WTC11 (cell line): ENCODE results near the gene GNA12. TPM values are rescaled to one million over a fixed set of nuclear protein-coding genes. Genes with fewer than 3 reads are reported as not detected.

ENCODE experiments used
- ATAC-seq: fragments of 200-7000 bp; cut with Tn5 transposase; 2 replicates; pipeline ENCODE4 v1.10.0; 2021; ENCODE audit warnings: mild to moderate bottlenecking, moderate library complexity
- CTCF ChIA-PET: fragments of 300-600 bp; sonication (Branson Sonifier 250); formaldehyde crosslinking; loops from one replicate; lab custom pipeline; 2021; ENCODE audit warnings: antibody characterized with exemption; lab: Charles Lee
- POLR2A ChIA-PET: fragments of 350-600 bp; sonication (Branson Sonifier 250); formaldehyde crosslinking; loops from one replicate; lab custom pipeline; 2021; ENCODE audit warnings: antibody characterized with exemption; lab: Charles Lee
- DNase-seq: peaks from one replicate; pipeline ENCODE4 v3.0.0; 2021; ENCODE audit warnings: low spot score
- H3K27ac Mint-ChIP-seq: 2 replicates; pipeline ENCODE4 v1.8.0; 2021; ENCODE audit warnings: mixed read lengths
- H3K27me3 Mint-ChIP-seq: 2 replicates; pipeline ENCODE4 v1.8.0; 2021; ENCODE audit warnings: low read depth, mild to moderate bottlenecking, moderate library complexity, mixed read lengths
- H3K36me3 Mint-ChIP-seq: 2 replicates; pipeline ENCODE4 v1.8.0; 2021; ENCODE audit warnings: mixed read lengths
- H3K4me1 Mint-ChIP-seq: 2 replicates; pipeline ENCODE4 v1.8.0; 2022; ENCODE audit warnings: mixed read lengths
- H3K4me3 Mint-ChIP-seq: 2 replicates; pipeline ENCODE4 v1.8.0; 2021; ENCODE audit warnings: mild to moderate bottlenecking, moderate library complexity, mixed read lengths
- H3K9me3 Mint-ChIP-seq: 2 replicates; pipeline ENCODE4 v1.8.0; 2021; ENCODE audit warnings: mixed read lengths
- E2F4 ChIP-seq: sonication (generic); formaldehyde crosslinking; IDR thresholded peaks from 2 replicates; pipeline ENCODE4 v1.8.1; 2022; ENCODE audit warnings: low read depth, mild to moderate bottlenecking, moderate library complexity, missing genetic modification reagents, borderline replicate concordance
- ETV6 ChIP-seq: sonication (generic); formaldehyde crosslinking; IDR thresholded peaks from 2 replicates; pipeline ENCODE4 v1.8.1; 2022; ENCODE audit warnings: mild to moderate bottlenecking, missing genetic modification reagents
- IRF1 ChIP-seq: sonication (generic); formaldehyde crosslinking; IDR thresholded peaks from 2 replicates; pipeline ENCODE4 v1.8.0; 2023; ENCODE audit warnings: missing genetic modification reagents
- KAT7 ChIP-seq: sonication (generic); formaldehyde crosslinking; IDR thresholded peaks from 2 replicates; pipeline ENCODE4 v1.8.1; 2023; ENCODE audit warnings: missing genetic modification reagents, mild to moderate bottlenecking, borderline replicate concordance
- MLX ChIP-seq: sonication (generic); formaldehyde crosslinking; IDR thresholded peaks from 2 replicates; pipeline ENCODE4 v1.8.1; 2023; ENCODE audit warnings: mild to moderate bottlenecking, missing genetic modification reagents, moderate library complexity
- NFATC4 ChIP-seq: fragments of 250-450 bp; sonication (Bioruptor Pico); IDR thresholded peaks from 2 replicates; pipeline ENCODE4 v1.9.0; 2021; ENCODE audit warnings: mild to moderate bottlenecking
- NFE2L1 ChIP-seq: sonication (generic); formaldehyde crosslinking; IDR thresholded peaks from 2 replicates; pipeline ENCODE4 v1.8.1; 2023; ENCODE audit warnings: missing genetic modification reagents
- NR1H2 ChIP-seq: sonication (generic); formaldehyde crosslinking; IDR thresholded peaks from 2 replicates; pipeline ENCODE4 v1.9.0; 2021; ENCODE audit warnings: mild to moderate bottlenecking, moderate library complexity, missing genetic modification reagents
- NR2C2 ChIP-seq: sonication (generic); formaldehyde crosslinking; IDR thresholded peaks from 2 replicates; pipeline ENCODE4 v1.8.0; 2022; ENCODE audit warnings: mild to moderate bottlenecking, missing genetic modification reagents
- OVOL2 ChIP-seq: fragments of 250-450 bp; sonication (Bioruptor Pico); IDR thresholded peaks from 2 replicates; pipeline ENCODE4 v1.9.0; 2021; ENCODE audit warnings: mild to moderate bottlenecking, borderline replicate concordance
- RORB ChIP-seq: fragments of 250-450 bp; sonication (Bioruptor Pico); IDR thresholded peaks from 2 replicates; pipeline ENCODE4 v1.9.0; 2021; ENCODE audit warnings: mild to moderate bottlenecking
- SMAD3 ChIP-seq: sonication (generic); formaldehyde crosslinking; IDR thresholded peaks from 2 replicates; pipeline ENCODE4 v1.8.0; 2022; ENCODE audit warnings: missing genetic modification reagents, mild to moderate bottlenecking, borderline replicate concordance
- STAT6 ChIP-seq: sonication (generic); formaldehyde crosslinking; conservative IDR thresholded peaks from 2 replicates; pipeline ENCODE4 v1.8.1; 2023; ENCODE audit warnings: mild to moderate bottlenecking, low read depth, missing genetic modification reagents, moderate library complexity
- USF2 ChIP-seq: sonication (generic); formaldehyde crosslinking; IDR thresholded peaks from 2 replicates; pipeline ENCODE4 v1.8.1; 2023; ENCODE audit warnings: mild to moderate bottlenecking, missing genetic modification reagents, moderate library complexity
- ZBTB43 ChIP-seq: sonication (generic); formaldehyde crosslinking; IDR thresholded peaks from 2 replicates; pipeline ENCODE4 v1.8.1; 2023; ENCODE audit warnings: mild to moderate bottlenecking, missing genetic modification reagents
- ZNF121 ChIP-seq: sonication (generic); formaldehyde crosslinking; IDR thresholded peaks from 2 replicates; pipeline ENCODE4 v1.8.0; 2023; ENCODE audit warnings: missing genetic modification reagents
- ZNF219 ChIP-seq: sonication (generic); formaldehyde crosslinking; IDR thresholded peaks from 2 replicates; pipeline ENCODE4 v1.8.0; 2023; ENCODE audit warnings: missing genetic modification reagents, mild to moderate bottlenecking, borderline replicate concordance
- ZNF281 ChIP-seq: sonication (generic); formaldehyde crosslinking; IDR thresholded peaks from 2 replicates; pipeline ENCODE4 v1.8.0; 2023; ENCODE audit warnings: mild to moderate bottlenecking, missing genetic modification reagents
- ZNF532 ChIP-seq: fragments of 250-450 bp; sonication (Bioruptor Pico); IDR thresholded peaks from 2 replicates; pipeline ENCODE4 v1.9.0; 2021; ENCODE audit warnings: mild to moderate bottlenecking, borderline replicate concordance
- ZNF671 ChIP-seq: fragments of 250-450 bp; sonication (Bioruptor Pico); IDR thresholded peaks from 2 replicates; pipeline ENCODE4 v1.8.0; 2021; ENCODE audit warnings: mild to moderate bottlenecking
- total RNA-seq: library from RNA; stranded (reverse); gene quantifications from 3 replicates; pipeline ENCODE4 v1.2.3, GENCODE V29; 2021

The GNA12 gene
- total RNA-seq, 1 experiment from 2014 or later = 99.6 TPM

GRCh38 chr7:2887816-2888215, 43.7 kb upstream of the GNA12 start (continued):
- TF ChIP-seq ZNF532 (CRISPR knock-in tag) = no peak
- no peak for TF ChIP-seq NFATC4 (CRISPR knock-in tag)
- no peak for TF ChIP-seq ZNF281
- TF ChIP-seq ZNF121 (CRISPR knock-in tag) = no peak
- TF ChIP-seq MLX (CRISPR knock-in tag) = no peak
- no peak for TF ChIP-seq NFE2L1
- TF ChIP-seq IRF1 (CRISPR knock-in tag) = no peak
- no peak for TF ChIP-seq SMAD3 (CRISPR knock-in tag)
- no peak for TF ChIP-seq ZNF219 (CRISPR knock-in tag)
- no peak for TF ChIP-seq ETV6 (CRISPR knock-in tag)

GRCh38 chr7:2886900-2887299, 42.8 kb upstream of the GNA12 start:
- Mint-ChIP-seq H3K4me1 (peaks cover 16% of the 10 kb centered on the region), H3K36me3 (no peaks in the 10 kb centered on the region), H3K4me3 (no peak overlapping the region), H3K9me3 (no peaks in the 10 kb centered on the region), H3K27me3 (no peaks in the 10 kb centered on the region), H3K27ac (no peak overlapping the region)
- POLR2A ChIA-PET = interaction anchor here (0.7 kb wide), 1 partner anchor 19 kb away, joined by 6 read pairs; no protein-coding TSS in a partner anchor
- ATAC-seq (peak; percentile 82), DNase-seq (peak; percentile 59)
- CTCF ChIA-PET = interaction anchor here (0.6 to 2.4 kb wide), 18 partner anchors 9 to 513 kb away, joined by 3 to 10 read pairs (median 4); no protein-coding TSS in a partner anchor
- TF ChIP-seq ZBTB43 (CRISPR knock-in tag) (peak; percentile 76), E2F4 (CRISPR knock-in tag) (no peak), USF2 (peak; percentile 49; the same call in 1 of the 2 replicates), STAT6 (0 out of 2 replicates have a peak, but pooled peaks have one; percentile 24), NR2C2 (no peak), NFE2L1 (no peak), NR1H2 (CRISPR knock-in tag) (no peak), ZNF671 (CRISPR knock-in tag) (no peak), OVOL2 (CRISPR knock-in tag) (no peak), RORB (CRISPR knock-in tag) (no peak), KAT7 (CRISPR knock-in tag) (no peak), SMAD3 (CRISPR knock-in tag) (no peak)
